Esophagus squamous epithelium (tissue), 5 donors: ENCODE results near the gene IST1. TPM values are rescaled to one million over a fixed set of nuclear protein-coding genes. Genes with fewer than 3 reads are reported as not detected.

Source experiments
- DNase-seq: peaks from one replicate; lab custom pipeline; 2025; lab: John Stamatoyannopoulos, UW
- H3K27ac ChIP-seq, 4 donors: fragments of 200-600 bp; sonication (generic); one replicate each; pipeline ENCODE4 v1.5.1; 2016 to 2019; ENCODE audit warnings: mild to moderate bottlenecking in 1 of 4
- H3K27me3 ChIP-seq, 4 donors: fragments of 200-600 bp; sonication (generic); 1 replicate in 3 of 4; 2 replicates in 1 of 4; pipeline versions ENCODE4 v1.5.1 to v1.6.0; 2017 to 2021; ENCODE audit warnings: antibody characterized with exemption in 1 of 4
- H3K36me3 ChIP-seq, 3 donors: fragments of 200-600 bp; sonication (generic); one replicate each; pipeline ENCODE4 v1.5.1; 2016 to 2019
- H3K4me1 ChIP-seq, 3 donors: fragments of 200-600 bp; sonication (generic); one replicate each; pipeline ENCODE4 v1.5.1; 2017 to 2019
- H3K4me3 ChIP-seq, 4 donors: fragments of 200-600 bp; sonication (generic); 1 replicate in 3 of 4; 2 replicates in 1 of 4; pipeline ENCODE4 v1.5.1; 2016 to 2019; ENCODE audit warnings: mild to moderate bottlenecking in 2 of 4, moderate library complexity in 1 of 4
- H3K9me3 ChIP-seq, 3 donors: fragments of 200-600 bp; sonication (generic); one replicate each; pipeline ENCODE4 v1.5.1; 2016 to 2019
- POLR2A ChIP-seq, 4 donors: fragments of 450-650 bp; IDR thresholded peaks; one replicate each; pipeline ENCODE4 v1.6.1; 2017; ENCODE audit warnings: antibody characterized with exemption in 4 of 4, mild to moderate bottlenecking in 4 of 4, moderate library complexity in 3 of 4
- WGBS, 2 donors: methylation state at CpG; one replicate each; pipeline ENCODE4 v1.1.5; 2018; 5-methylcytosine and 5-hydroxymethylcytosine counted together
- intact Hi-C: fragments of 100-400 bp; cut with DNase I; formaldehyde crosslinking; loops from one replicate; pipeline ENCODE4 v1.15.0; 2022
- total RNA-seq, 4 donors: library from RNA; depleted of rRNA; stranded (reverse); fragments of >200 nt; gene quantifications; one replicate each; pipeline ENCODE4 v1.1.0, GENCODE V29; 2016
- TF ChIP-seq, protein P1 (sequence below), 6 experiments: fragments of 450-650 bp in 4 of 6; fragments of 200-600 bp in 2 of 6; sonication (generic) in 2 of 6; IDR thresholded peaks; one replicate each; pipeline ENCODE4 v1.5.1; 2016 to 2019; ENCODE audit warnings: antibody characterized with exemption in 6 of 6, mild to moderate bottlenecking in 4 of 6, moderate library complexity in 4 of 6
- donor health status: DM: yes; HTN: yes; CAD: no.

Gene IST1
- total RNA-seq, 4 donors from 2014 or later = 115 to 172 (median 153) TPM

DNA sequence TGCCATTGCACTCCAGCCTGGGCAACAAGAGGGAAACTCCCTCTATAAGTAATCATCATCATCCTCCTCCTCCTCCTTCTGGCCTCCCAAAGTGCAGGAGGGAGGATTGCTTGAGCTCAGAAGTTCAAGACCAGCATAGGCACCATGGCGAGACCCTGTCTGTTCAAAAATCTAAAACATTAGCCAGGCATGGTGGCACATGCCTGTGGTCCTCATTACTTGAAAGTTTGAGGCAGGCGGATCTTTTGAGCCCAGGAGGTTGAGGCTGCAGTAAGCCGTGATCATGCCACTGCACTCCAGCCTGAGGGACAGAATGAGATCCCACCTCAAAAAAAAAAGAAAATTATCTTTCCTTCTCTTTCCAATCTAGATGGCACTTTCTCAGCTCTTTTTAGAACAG lies 77.0 kb downstream of the IST1 start:
- TF ChIP-seq, protein P1, sequence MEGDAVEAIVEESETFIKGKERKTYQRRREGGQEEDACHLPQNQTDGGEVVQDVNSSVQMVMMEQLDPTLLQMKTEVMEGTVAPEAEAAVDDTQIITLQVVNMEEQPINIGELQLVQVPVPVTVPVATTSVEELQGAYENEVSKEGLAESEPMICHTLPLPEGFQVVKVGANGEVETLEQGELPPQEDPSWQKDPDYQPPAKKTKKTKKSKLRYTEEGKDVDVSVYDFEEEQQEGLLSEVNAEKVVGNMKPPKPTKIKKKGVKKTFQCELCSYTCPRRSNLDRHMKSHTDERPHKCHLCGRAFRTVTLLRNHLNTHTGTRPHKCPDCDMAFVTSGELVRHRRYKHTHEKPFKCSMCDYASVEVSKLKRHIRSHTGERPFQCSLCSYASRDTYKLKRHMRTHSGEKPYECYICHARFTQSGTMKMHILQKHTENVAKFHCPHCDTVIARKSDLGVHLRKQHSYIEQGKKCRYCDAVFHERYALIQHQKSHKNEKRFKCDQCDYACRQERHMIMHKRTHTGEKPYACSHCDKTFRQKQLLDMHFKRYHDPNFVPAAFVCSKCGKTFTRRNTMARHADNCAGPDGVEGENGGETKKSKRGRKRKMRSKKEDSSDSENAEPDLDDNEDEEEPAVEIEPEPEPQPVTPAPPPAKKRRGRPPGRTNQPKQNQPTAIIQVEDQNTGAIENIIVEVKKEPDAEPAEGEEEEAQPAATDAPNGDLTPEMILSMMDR (IDR thresholded peaks at IDR 0.05) = no peak
- no peak for DNase-seq
- WGBS, 2 donors = 89 to 90% methylated on average over 3 of the region's 3 CpGs
- H3K4me3 ChIP-seq = no peak overlapping the region
- no peaks in the 10 kb centered on the region for H3K4me1 ChIP-seq
- no peaks in the 10 kb centered on the region for H3K27me3 ChIP-seq
- no peaks in the 10 kb centered on the region for H3K9me3 ChIP-seq
- no peaks in the 10 kb centered on the region for H3K36me3 ChIP-seq
- intact Hi-C loops = no loop called here
- H3K27ac ChIP-seq = no peak overlapping the region

DNA sequence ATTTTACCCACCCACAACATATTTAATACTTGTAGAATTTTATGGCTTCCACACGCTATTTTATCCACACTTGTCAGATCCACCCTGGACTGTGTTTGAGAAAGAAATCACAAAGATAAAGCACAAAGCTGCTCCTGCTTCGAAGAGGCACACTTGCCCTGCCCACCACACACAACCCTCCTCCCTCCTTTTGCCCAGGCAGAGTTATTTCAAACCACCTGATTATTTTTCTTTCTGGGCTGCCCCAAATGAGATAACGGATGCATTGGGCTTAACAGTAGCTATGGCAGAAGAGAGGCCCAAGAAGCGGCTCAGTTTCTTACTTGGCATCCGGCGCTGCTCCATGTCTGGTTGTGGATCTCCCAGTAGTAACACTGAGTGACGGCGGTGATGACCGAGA lies 77.7 kb downstream of the IST1 start:
- H3K9me3 ChIP-seq = no peaks in the 10 kb centered on the region
- intact Hi-C loops = no loop called here
- no peak overlapping the region for H3K27ac ChIP-seq
- H3K27me3 ChIP-seq = no peaks in the 10 kb centered on the region
- DNase-seq = no peak
- H3K4me1 ChIP-seq = no peaks in the 10 kb centered on the region
- 65 to 79% methylated on average over 7 to 9 of the region's 9 CpGs for WGBS, 2 donors
- H3K36me3 ChIP-seq = no peaks in the 10 kb centered on the region
- TF ChIP-seq, protein P1 (IDR thresholded peaks at IDR 0.05) = no peak
- TF ChIP-seq POLR2A (IDR thresholded peaks at IDR 0.05) = no peak
- H3K4me3 ChIP-seq = no peak overlapping the region

DNA sequence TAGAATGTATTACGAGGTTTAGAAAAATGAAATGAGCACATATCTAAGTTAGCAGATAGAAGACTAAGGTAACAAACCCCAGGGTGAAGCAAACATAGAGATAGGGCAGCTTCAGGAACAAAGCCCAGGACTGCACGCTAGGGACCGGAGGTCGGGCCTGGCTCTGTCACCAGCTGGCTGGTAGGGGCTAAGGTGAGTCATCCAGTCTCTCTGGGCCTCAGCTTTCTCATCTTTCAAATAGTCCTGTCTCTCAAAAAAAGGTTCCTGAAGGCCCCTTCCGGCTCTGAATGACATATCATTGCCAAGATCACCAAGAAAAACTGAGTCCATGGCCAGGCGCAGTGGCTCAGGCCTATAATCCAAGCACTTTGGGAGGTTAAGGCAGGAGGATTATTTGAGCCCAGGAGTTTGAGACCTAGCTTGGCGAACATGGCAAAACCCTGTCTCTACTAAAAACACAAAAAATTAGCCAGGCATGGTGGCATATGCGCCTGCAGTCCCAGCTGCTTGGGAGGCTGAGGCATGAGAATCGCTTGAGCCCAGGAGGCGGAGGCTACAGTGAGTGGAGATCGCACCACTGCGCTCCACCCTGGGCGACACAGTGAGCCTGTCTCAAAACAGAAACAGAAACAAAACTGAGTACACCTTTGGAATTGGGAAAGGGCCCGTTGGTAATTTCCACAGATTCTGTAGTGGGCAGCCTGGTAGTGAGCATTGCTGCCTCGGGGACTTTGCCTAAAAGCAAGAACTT lies 78.9 kb downstream of the IST1 start:
- Histone ChIP-seq H3K27ac (no peak overlapping the region), H3K36me3 (no peaks in the 10 kb centered on the region), H3K4me1 (no peaks in the 10 kb centered on the region), H3K4me3 (no peak overlapping the region), H3K9me3 (no peaks in the 10 kb centered on the region), H3K27me3 (no peaks in the 10 kb centered on the region)
- 85 to 86% methylated on average over 10 to 13 of the region's 15 CpGs for WGBS, 2 donors
- no peak for TF ChIP-seq POLR2A (IDR thresholded peaks at IDR 0.05)
- TF ChIP-seq, protein P1 (IDR thresholded peaks at IDR 0.05) = no peak
- DNase-seq = no peak
- intact Hi-C loops = no loop called here

Other genes starting within 250 kb of the IST1 start
- 1 to 10 TPM in 3 of 4 donors, under 1 TPM in 1; 0.49 to 5.7 (median 1.7) TPM for gene PHLPP2, start 170.8 kb upstream of the IST1 start, total RNA-seq
- gene AP1G1, start 86.7 kb upstream of the IST1 start, total RNA-seq = 10 to 100 TPM; 51.7 to 90.1 (median 68.6) TPM
- 10 to 100 TPM in 3 of 4 donors, 1 to 10 TPM in 1; 8.9 to 23.8 (median 15.6) TPM for gene ATXN1L, start 49.6 kb upstream of the IST1 start, total RNA-seq
- gene ZNF821, start 11.3 kb upstream of the IST1 start, total RNA-seq = 1 to 10 TPM; 2.5 to 8.2 (median 4.0) TPM
- under 1 TPM in 3 of 4 donors, not detected in 1; 0.09 to 0.29 (median 0.19) TPM for gene PKD1L3, start 104.9 kb downstream of the IST1 start, total RNA-seq
- gene DHODH, start 113.2 kb downstream of the IST1 start, total RNA-seq = 1 to 10 TPM; 4.3 to 9.0 (median 7.9) TPM
- 1 to 10 TPM in 2 of 4 donors, not detected in 2; 1.0 to 2.9 TPM for gene HP, start 159.0 kb downstream of the IST1 start, total RNA-seq
- gene HPR, start 167.7 kb downstream of the IST1 start, total RNA-seq = not detected
- 10 to 100 TPM in 1 of 4 donors, 1 to 10 TPM in 3; 5.0 to 11.0 (median 8.5) TPM for gene TXNL4B, start 198.1 kb downstream of the IST1 start, total RNA-seq
- gene DHX38, start 198.3 kb downstream of the IST1 start, total RNA-seq = 10 to 100 TPM; 27.6 to 54.4 (median 43.4) TPM